Stimulated activated CD4-positive, alpha-beta T cell treated with anti-CD3 and anti-CD28 coated beads, Interleukin-2, amount 100 ng/mL, for 24 hours (primary cell): ENCODE data around the gene VPS35.
"Not testable (repeated sequence)": the region's sequence is repeated elsewhere in the genome, so short reads cannot be mapped to it uniquely, and the experiment has no call there.

ENCODE experiments used
- DNase-seq, 2 donors: peaks; one replicate each; pipeline ENCODE4 v3.0.0-alpha.2; 2020

Gene VPS35

GRCh38 chr16:46711106-46712058 is 22.4 kb upstream of the VPS35 start:
- no peak for DNase-seq

GRCh38 chr16:46709469-46710005 is 20.6 kb upstream of the VPS35 start:
- no peak for DNase-seq

GRCh38 chr16:46706642-46707041 is 17.7 kb upstream of the VPS35 start:
- no peak for DNase-seq

GRCh38 chr16:46702030-46702429 is 13.1 kb upstream of the VPS35 start:
- DNase-seq: no peak

- DNase-seq: no peak
Observed at GRCh38 chr16:46701615-46702014, 12.6 kb upstream of the VPS35 start.

GRCh38 chr16:46700048-46700447 is 11.1 kb upstream of the VPS35 start:
- DNase-seq: no peak

GRCh38 chr16:46696957-46697356 is 8.0 kb upstream of the VPS35 start:
- DNase-seq: no peak

GRCh38 chr16:46695937-46696336 is 7.0 kb upstream of the VPS35 start:
- no peak for DNase-seq

- no peak for DNase-seq
Observed at GRCh38 chr16:46693598-46693997, 4.6 kb upstream of the VPS35 start.

- no peak for DNase-seq
Observed at GRCh38 chr16:46691726-46692125, 2.7 kb upstream of the VPS35 start.

- no peak for DNase-seq
Observed at GRCh38 chr16:46690281-46691178, 1.6 kb upstream of the VPS35 start.

- peak; percentile 98 to 99 for DNase-seq
Observed at GRCh38 chr16:46689365-46690280, 645 bp upstream of the VPS35 start, which contains the start of gene ORC6. Gene ORC6 (plus strand): TSS chr16:46689659. CDS start chr16:46689706, 47 bp downstream.

GRCh38 chr16:46688101-46688653 is 801 bp downstream of the VPS35 start:
- DNase-seq: no peak

- DNase-seq: no peak
Observed at GRCh38 chr16:46687486-46687885, 1.5 kb downstream of the VPS35 start.

- no peak for DNase-seq
Observed at GRCh38 chr16:46686815-46687473, 2.0 kb downstream of the VPS35 start.

- not testable (repeated sequence) for DNase-seq
Observed at GRCh38 chr16:46681867-46682266, 7.1 kb downstream of the VPS35 start.

GRCh38 chr16:46677943-46678342 is 11.0 kb downstream of the VPS35 start:
- not testable (repeated sequence) for DNase-seq

- DNase-seq: peak; percentile 34 to 41
Observed at GRCh38 chr16:46673320-46674013, 15.5 kb downstream of the VPS35 start.

GRCh38 chr16:46662123-46662522 is 26.9 kb downstream of the VPS35 start:
- no peak for DNase-seq

- DNase-seq: peak in 1 of 2 donors; percentile 6
Observed at GRCh38 chr16:46658925-46659324, 30.1 kb downstream of the VPS35 start.
